ENCODE measurements around the gene PDE2A. TPM values are rescaled to one million over a fixed set of nuclear protein-coding genes. Genes with fewer than 3 reads are reported as not detected.

Gene PDE2A
- total RNA-seq, 4 donors from 2014 or later: 26.1 to 34.1 (median 30.6) TPM

GRCh38 chr11:72591023-72591422 lies 83.2 kb downstream of the PDE2A start:
- intact Hi-C loops (cut with DNase I; ENCODE audit: low total_unique reads): no loop called here
- 61 to 65% methylated on average over 5 of the region's 5 CpGs for WGBS, 2 donors
- TF ChIP-seq POLR2A (IDR thresholded peaks at IDR 0.05): no peak
- DNase-seq (ENCODE audit: low spot score in 2 of 2): no peak
- H3K4me3 ChIP-seq (ENCODE audit: low read depth, poor library complexity, severe bottlenecking): no peak overlapping the region

- DNase-seq (ENCODE audit: low spot score in 2 of 2): no peak
- TF ChIP-seq, protein P1, sequence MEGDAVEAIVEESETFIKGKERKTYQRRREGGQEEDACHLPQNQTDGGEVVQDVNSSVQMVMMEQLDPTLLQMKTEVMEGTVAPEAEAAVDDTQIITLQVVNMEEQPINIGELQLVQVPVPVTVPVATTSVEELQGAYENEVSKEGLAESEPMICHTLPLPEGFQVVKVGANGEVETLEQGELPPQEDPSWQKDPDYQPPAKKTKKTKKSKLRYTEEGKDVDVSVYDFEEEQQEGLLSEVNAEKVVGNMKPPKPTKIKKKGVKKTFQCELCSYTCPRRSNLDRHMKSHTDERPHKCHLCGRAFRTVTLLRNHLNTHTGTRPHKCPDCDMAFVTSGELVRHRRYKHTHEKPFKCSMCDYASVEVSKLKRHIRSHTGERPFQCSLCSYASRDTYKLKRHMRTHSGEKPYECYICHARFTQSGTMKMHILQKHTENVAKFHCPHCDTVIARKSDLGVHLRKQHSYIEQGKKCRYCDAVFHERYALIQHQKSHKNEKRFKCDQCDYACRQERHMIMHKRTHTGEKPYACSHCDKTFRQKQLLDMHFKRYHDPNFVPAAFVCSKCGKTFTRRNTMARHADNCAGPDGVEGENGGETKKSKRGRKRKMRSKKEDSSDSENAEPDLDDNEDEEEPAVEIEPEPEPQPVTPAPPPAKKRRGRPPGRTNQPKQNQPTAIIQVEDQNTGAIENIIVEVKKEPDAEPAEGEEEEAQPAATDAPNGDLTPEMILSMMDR (IDR thresholded peaks at IDR 0.05): no peak
- no peak for TF ChIP-seq POLR2A (IDR thresholded peaks at IDR 0.05)
- no peak overlapping the region for H3K4me3 ChIP-seq (ENCODE audit: low read depth, poor library complexity, severe bottlenecking)
- 19 to 34% methylated on average over 44 to 47 of the region's 74 CpGs for WGBS, 2 donors
- intact Hi-C loops (cut with DNase I; ENCODE audit: low total_unique reads): no loop called here
These were observed 84.1 kb downstream of the PDE2A start for GRCh38 chr11:72589802-72590761.

GRCh38 chr11:72588421-72589410 lies 85.5 kb downstream of the PDE2A start:
- DNase-seq (ENCODE audit: low spot score in 2 of 2): no peak
- TF ChIP-seq POLR2A (IDR thresholded peaks at IDR 0.05): no peak
- TF ChIP-seq, protein P1 (IDR thresholded peaks at IDR 0.05): no peak
- WGBS, 2 donors: 87% methylated on average over 7 of the region's 7 CpGs
- intact Hi-C loops (cut with DNase I; ENCODE audit: low total_unique reads): no loop called here
- no peak overlapping the region for H3K4me3 ChIP-seq (ENCODE audit: low read depth, poor library complexity, severe bottlenecking)

DNA sequence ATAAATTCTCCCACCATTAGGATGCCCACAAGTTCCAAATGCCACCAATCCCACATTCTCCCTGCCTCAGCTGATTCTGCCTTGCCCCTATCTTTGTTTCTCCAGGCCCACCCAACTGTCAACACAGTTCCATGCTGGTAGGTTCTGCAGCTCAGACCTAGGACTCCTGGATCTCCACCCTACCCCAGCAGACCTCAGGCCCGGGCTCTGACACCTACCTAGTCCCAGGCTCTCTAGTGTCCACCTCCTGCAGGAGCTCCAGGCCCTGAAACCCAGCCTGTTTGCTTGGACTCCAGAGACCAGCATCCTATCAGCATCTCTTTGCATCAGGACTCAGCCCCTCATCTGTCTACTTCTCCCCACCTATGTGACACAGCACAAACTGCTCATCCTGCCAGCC lies 86.5 kb downstream of the PDE2A start:
- H3K4me3 ChIP-seq (ENCODE audit: low read depth, poor library complexity, severe bottlenecking): no peak overlapping the region
- TF ChIP-seq POLR2A (IDR thresholded peaks at IDR 0.05): no peak
- TF ChIP-seq, protein P1 (IDR thresholded peaks at IDR 0.05): no peak
- 92 to 100% methylated on average over 1 of the region's 1 CpG for WGBS, 2 donors
- intact Hi-C loops (cut with DNase I; ENCODE audit: low total_unique reads): loop anchor here (2.0 kb wide), 1 partner anchor 55 kb away; no protein-coding TSS in a partner anchor
- DNase-seq (ENCODE audit: low spot score in 2 of 2): no peak

DNA sequence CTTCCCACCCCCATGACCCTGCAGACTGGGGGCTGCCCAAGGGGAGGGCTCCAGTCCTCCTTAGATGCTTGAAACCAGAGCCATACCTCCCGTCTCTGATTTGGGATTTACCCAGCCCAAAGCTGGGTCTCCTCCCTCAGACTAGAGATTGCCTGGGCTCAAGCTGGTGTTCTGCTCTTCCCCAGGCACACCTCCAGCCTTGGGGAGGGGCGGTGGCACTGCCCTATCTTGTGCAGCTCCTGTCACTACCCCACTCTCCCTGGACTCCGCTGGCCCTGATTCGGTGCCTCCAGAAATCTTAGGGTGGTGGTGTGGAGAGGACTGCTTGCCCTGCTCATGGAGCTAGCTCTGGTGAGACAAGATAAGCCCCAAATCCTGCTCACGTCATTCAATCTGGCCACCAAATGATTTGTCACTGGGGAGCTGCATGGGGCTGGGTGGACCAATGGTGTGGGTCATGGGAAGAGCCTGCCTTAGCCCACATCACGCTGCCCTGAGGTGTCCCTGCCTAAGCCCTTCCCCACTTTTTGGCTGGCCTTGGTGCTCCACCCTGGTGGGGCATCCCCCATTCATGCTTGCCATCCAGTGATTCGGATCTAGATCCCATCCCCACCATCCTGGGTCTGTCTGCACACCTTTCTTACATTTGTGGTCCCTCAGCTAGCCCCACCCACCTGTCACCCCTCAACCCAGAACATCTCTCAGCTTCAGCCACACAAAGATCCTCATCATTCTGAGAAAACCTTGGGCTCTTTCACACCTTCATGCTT lies 87.7 kb downstream of the PDE2A start:
- DNase-seq (ENCODE audit: low spot score in 2 of 2): no peak
- intact Hi-C loops (cut with DNase I; ENCODE audit: low total_unique reads): loop anchor here (2.0 kb wide), 1 partner anchor 56 kb away; no protein-coding TSS in a partner anchor
- no peak overlapping the region for H3K4me3 ChIP-seq (ENCODE audit: low read depth, poor library complexity, severe bottlenecking)
- TF ChIP-seq, protein P1 (IDR thresholded peaks at IDR 0.05): no peak
- no peak for TF ChIP-seq POLR2A (IDR thresholded peaks at IDR 0.05)
- WGBS, 2 donors: 84 to 88% methylated on average over 5 to 7 of the region's 7 CpGs

Data from lower leg skin (tissue), 4 donors.